Measurements from ENCODE around the gene GRIA3.
"Not testable (repeated sequence)": the region's sequence is repeated elsewhere in the genome, so short reads cannot be mapped to it uniquely, and the experiment has no call there.

GRIA3 gene

DNA sequence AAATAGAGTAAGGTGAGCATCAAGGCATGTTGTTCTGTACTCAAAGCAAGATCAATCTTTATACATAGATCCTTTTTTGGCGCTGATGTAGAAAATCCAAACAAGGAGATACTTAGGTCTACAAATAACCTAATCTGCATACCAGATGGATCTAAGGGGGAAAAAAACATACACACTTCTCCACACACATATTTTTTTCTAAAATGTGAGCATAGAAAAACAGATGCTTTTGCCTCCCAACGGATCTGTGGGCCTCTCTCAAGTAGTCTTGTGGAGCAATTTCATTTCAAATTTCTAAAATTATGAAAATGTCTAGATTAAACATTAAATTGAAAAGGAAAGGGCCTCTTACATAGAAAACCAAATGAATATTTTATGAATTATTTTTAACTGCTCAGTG lies 166.1 kb downstream of the GRIA3 start:
- TF ChIP-seq, protein P1, sequence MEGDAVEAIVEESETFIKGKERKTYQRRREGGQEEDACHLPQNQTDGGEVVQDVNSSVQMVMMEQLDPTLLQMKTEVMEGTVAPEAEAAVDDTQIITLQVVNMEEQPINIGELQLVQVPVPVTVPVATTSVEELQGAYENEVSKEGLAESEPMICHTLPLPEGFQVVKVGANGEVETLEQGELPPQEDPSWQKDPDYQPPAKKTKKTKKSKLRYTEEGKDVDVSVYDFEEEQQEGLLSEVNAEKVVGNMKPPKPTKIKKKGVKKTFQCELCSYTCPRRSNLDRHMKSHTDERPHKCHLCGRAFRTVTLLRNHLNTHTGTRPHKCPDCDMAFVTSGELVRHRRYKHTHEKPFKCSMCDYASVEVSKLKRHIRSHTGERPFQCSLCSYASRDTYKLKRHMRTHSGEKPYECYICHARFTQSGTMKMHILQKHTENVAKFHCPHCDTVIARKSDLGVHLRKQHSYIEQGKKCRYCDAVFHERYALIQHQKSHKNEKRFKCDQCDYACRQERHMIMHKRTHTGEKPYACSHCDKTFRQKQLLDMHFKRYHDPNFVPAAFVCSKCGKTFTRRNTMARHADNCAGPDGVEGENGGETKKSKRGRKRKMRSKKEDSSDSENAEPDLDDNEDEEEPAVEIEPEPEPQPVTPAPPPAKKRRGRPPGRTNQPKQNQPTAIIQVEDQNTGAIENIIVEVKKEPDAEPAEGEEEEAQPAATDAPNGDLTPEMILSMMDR (IDR thresholded peaks at IDR 0.05; ENCODE audit: poor library complexity, severe bottlenecking): no peak
- Histone ChIP-seq H3K9me3 (ENCODE audit: severe bottlenecking) (no peaks in the 10 kb centered on the region), H3K27me3 (ENCODE audit: insufficient read depth, poor library complexity, severe bottlenecking) (no peaks in the 10 kb centered on the region), H3K36me3 (ENCODE audit: low read depth) (no peaks in the 10 kb centered on the region), H3K27ac (ENCODE audit: poor library complexity, severe bottlenecking) (no peak overlapping the region), H3K4me1 (ENCODE audit: insufficient read depth, poor library complexity, severe bottlenecking) (no peaks in the 10 kb centered on the region), H3K4me3 (ENCODE audit: severe bottlenecking) (no peak overlapping the region)
- ATAC-seq (ENCODE audit: low read depth) (no peak), DNase-seq (ENCODE audit: low spot score) (no peak)

DNA sequence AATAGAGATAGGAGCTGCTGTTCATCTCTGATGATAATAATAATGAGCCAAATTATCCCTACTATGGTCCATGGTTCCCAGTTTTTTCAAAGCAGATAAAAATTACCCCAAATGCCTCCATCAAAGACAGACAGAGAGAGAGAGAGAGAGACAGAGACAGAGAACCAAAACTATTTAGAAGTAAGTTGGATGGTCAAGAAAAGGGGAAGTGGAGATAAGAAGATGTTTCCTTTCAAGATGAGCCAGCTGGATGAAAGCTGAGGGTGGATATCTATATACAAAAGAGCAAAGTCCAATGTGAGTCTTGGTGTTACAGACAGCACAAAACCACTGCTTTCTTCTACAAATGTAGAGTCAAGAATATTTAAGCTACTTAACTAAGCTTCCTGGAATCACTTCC lies 173.9 kb downstream of the GRIA3 start:
- H3K9me3 ChIP-seq (ENCODE audit: severe bottlenecking): no peaks in the 10 kb centered on the region
- no peaks in the 10 kb centered on the region for H3K4me1 ChIP-seq (ENCODE audit: insufficient read depth, poor library complexity, severe bottlenecking)
- no peaks in the 10 kb centered on the region for H3K36me3 ChIP-seq (ENCODE audit: low read depth)
- no peak for ATAC-seq (ENCODE audit: low read depth)
- no peak overlapping the region for H3K27ac ChIP-seq (ENCODE audit: poor library complexity, severe bottlenecking)
- no peaks in the 10 kb centered on the region for H3K27me3 ChIP-seq (ENCODE audit: insufficient read depth, poor library complexity, severe bottlenecking)
- DNase-seq (ENCODE audit: low spot score): no peak
- TF ChIP-seq, protein P1 (IDR thresholded peaks at IDR 0.05; ENCODE audit: poor library complexity, severe bottlenecking): no peak
- no peak overlapping the region for H3K4me3 ChIP-seq (ENCODE audit: severe bottlenecking)

DNA sequence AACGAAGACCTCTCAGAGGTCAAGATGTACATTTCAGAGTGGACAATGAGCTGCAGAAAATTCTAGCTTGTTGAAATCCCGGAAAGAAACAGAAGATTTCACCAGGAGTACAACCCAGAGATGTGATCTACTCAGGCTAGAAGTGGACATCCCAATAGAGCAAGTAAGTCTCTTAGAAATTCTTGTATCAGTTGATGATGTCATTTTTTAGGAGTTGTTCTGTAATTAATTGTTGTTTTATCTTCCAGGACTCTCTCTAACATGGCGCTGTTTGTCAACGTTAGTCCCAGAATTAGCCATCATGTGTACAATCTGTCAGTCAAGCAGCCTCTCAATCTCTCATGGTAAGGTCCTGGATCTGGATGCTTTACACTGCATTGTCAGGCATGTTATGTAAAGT lies 174.4 kb downstream of the GRIA3 start:
- Histone ChIP-seq H3K27me3 (ENCODE audit: insufficient read depth, poor library complexity, severe bottlenecking) (no peaks in the 10 kb centered on the region), H3K27ac (ENCODE audit: poor library complexity, severe bottlenecking) (no peak overlapping the region), H3K9me3 (ENCODE audit: severe bottlenecking) (no peaks in the 10 kb centered on the region), H3K4me1 (ENCODE audit: insufficient read depth, poor library complexity, severe bottlenecking) (no peaks in the 10 kb centered on the region), H3K4me3 (ENCODE audit: severe bottlenecking) (no peak overlapping the region), H3K36me3 (ENCODE audit: low read depth) (no peaks in the 10 kb centered on the region)
- ATAC-seq (ENCODE audit: low read depth) (no peak), DNase-seq (ENCODE audit: low spot score) (no peak)
- TF ChIP-seq, protein P1 (IDR thresholded peaks at IDR 0.05; ENCODE audit: poor library complexity, severe bottlenecking): no peak

DNA sequence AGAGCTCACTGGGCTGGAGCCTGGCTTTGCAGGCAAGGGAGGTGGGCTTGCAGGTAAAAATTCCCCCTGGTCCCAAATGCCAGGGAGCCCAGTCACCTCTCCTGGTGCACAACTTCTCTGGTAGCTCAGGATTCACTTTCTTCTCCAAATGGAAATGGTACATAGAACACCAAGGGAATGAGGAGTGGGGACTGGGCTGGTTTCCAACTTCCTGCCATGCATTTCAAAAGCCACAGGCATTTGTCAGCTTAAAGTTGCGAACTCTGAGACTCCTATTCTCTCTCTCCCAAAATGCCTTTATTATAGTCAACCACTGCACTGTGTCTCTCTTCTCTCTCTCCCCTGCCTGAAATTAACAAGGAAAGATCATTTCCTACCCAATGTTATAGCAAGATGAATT lies 177.3 kb downstream of the GRIA3 start:
- Histone ChIP-seq H3K27me3 (ENCODE audit: insufficient read depth, poor library complexity, severe bottlenecking) (no peaks in the 10 kb centered on the region), H3K36me3 (ENCODE audit: low read depth) (no peaks in the 10 kb centered on the region), H3K27ac (ENCODE audit: poor library complexity, severe bottlenecking) (no peak overlapping the region), H3K9me3 (ENCODE audit: severe bottlenecking) (no peaks in the 10 kb centered on the region), H3K4me3 (ENCODE audit: severe bottlenecking) (no peak overlapping the region), H3K4me1 (ENCODE audit: insufficient read depth, poor library complexity, severe bottlenecking) (no peaks in the 10 kb centered on the region)
- ATAC-seq (ENCODE audit: low read depth) (no peak), DNase-seq (ENCODE audit: low spot score) (no peak)
- TF ChIP-seq, protein P1 (IDR thresholded peaks at IDR 0.05; ENCODE audit: poor library complexity, severe bottlenecking): no peak

DNA sequence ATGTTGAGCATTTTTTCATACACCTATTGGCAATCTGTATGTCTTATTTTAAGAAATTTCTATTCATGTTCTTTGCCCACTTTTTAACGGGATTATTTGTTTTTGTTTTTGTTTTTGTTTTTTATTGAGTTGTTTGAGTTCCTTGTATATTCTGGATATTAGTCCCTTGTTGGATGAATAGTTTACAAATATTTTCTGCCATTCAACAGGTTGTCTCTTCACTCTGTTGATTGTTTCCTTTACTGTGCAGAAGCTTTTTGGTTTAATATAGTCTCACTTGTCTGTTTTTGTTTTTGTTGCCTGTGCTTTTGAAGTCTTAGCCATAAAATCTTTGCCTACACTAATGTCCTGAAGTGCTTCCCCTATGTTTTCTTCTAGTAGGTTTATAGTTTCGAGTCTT lies 202.1 kb downstream of the GRIA3 start:
- ATAC-seq (ENCODE audit: low read depth); H3K27ac ChIP-seq (ENCODE audit: poor library complexity, severe bottlenecking): not testable (repeated sequence)

More for the DNA sequence above, 202.1 kb downstream of the GRIA3 start:
- not testable (repeated sequence) for DNase-seq (ENCODE audit: low spot score); H3K4me3 ChIP-seq (ENCODE audit: severe bottlenecking); H3K4me1 ChIP-seq (ENCODE audit: insufficient read depth, poor library complexity, severe bottlenecking); H3K27me3 ChIP-seq (ENCODE audit: insufficient read depth, poor library complexity, severe bottlenecking); H3K9me3 ChIP-seq (ENCODE audit: severe bottlenecking); H3K36me3 ChIP-seq (ENCODE audit: low read depth)
